ENCODE measurements around the gene NTM. TPM values are rescaled to one million over a fixed set of nuclear protein-coding genes. Genes with fewer than 3 reads are reported as not detected.
"Not testable (repeated sequence)": the region's sequence is repeated elsewhere in the genome, so short reads cannot be mapped to it uniquely, and the experiment has no call there.

The NTM gene
- total RNA-seq, 1 donor from 2014 or later, result not detected

- no peak for DNase-seq (ENCODE audit: low spot score)
- Mint-ChIP-seq H3K36me3 (ENCODE audit: low read depth) (no peaks in the 10 kb centered on the region), H3K27me3 (ENCODE audit: insufficient read depth) (no peaks in the 10 kb centered on the region), H3K27ac (no peak overlapping the region), H3K9me3 (no peaks in the 10 kb centered on the region), H3K4me3 (no peak overlapping the region), H3K4me1 (ENCODE audit: low read depth) (no peaks in the 10 kb centered on the region)
- intact Hi-C loops (cut with micrococcal nuclease), result no loop called here
These were observed 41.6 kb downstream of the NTM start for GRCh38 chr11:131412061-131412460.

GRCh38 chr11:131413217-131413616, 42.8 kb downstream of the NTM start:
- Mint-ChIP-seq H3K27ac (no peak overlapping the region), H3K4me3 (no peak overlapping the region), H3K4me1 (ENCODE audit: low read depth) (no peaks in the 10 kb centered on the region), H3K27me3 (ENCODE audit: insufficient read depth) (no peaks in the 10 kb centered on the region), H3K36me3 (ENCODE audit: low read depth) (no peaks in the 10 kb centered on the region), H3K9me3 (no peaks in the 10 kb centered on the region)
- no peak for DNase-seq (ENCODE audit: low spot score)
- intact Hi-C loops (cut with micrococcal nuclease), result no loop called here

- Mint-ChIP-seq H3K4me1 (ENCODE audit: low read depth) (no peaks in the 10 kb centered on the region), H3K27me3 (ENCODE audit: insufficient read depth) (no peaks in the 10 kb centered on the region), H3K9me3 (no peaks in the 10 kb centered on the region), H3K4me3 (no peak overlapping the region), H3K36me3 (ENCODE audit: low read depth) (no peaks in the 10 kb centered on the region), H3K27ac (no peak overlapping the region)
- intact Hi-C loops (cut with micrococcal nuclease), result no loop called here
- DNase-seq (ENCODE audit: low spot score), result no peak
These were observed 47.8 kb downstream of the NTM start for GRCh38 chr11:131418189-131418588.

- Mint-ChIP-seq H3K27ac (no peak overlapping the region), H3K4me3 (no peak overlapping the region), H3K4me1 (ENCODE audit: low read depth) (no peaks in the 10 kb centered on the region), H3K9me3 (no peaks in the 10 kb centered on the region), H3K27me3 (ENCODE audit: insufficient read depth) (no peaks in the 10 kb centered on the region), H3K36me3 (ENCODE audit: low read depth) (no peaks in the 10 kb centered on the region)
- DNase-seq (ENCODE audit: low spot score), result no peak
- intact Hi-C loops (cut with micrococcal nuclease), result no loop called here
These were observed 50.8 kb downstream of the NTM start for GRCh38 chr11:131421066-131421855.

GRCh38 chr11:131422029-131422428, 51.6 kb downstream of the NTM start:
- Mint-ChIP-seq H3K27me3 (ENCODE audit: insufficient read depth) (no peaks in the 10 kb centered on the region), H3K9me3 (no peaks in the 10 kb centered on the region), H3K36me3 (ENCODE audit: low read depth) (no peaks in the 10 kb centered on the region), H3K4me3 (no peak overlapping the region), H3K4me1 (ENCODE audit: low read depth) (no peaks in the 10 kb centered on the region), H3K27ac (no peak overlapping the region)
- no peak for DNase-seq (ENCODE audit: low spot score)
- intact Hi-C loops (cut with micrococcal nuclease), result no loop called here

- Mint-ChIP-seq H3K4me3 (no peak overlapping the region), H3K36me3 (ENCODE audit: low read depth) (no peaks in the 10 kb centered on the region), H3K27ac (no peak overlapping the region), H3K27me3 (ENCODE audit: insufficient read depth) (no peaks in the 10 kb centered on the region), H3K4me1 (ENCODE audit: low read depth) (no peaks in the 10 kb centered on the region), H3K9me3 (no peaks in the 10 kb centered on the region)
- intact Hi-C loops (cut with micrococcal nuclease), result no loop called here
- no peak for DNase-seq (ENCODE audit: low spot score)
These were observed 52.1 kb downstream of the NTM start for GRCh38 chr11:131422496-131422895.

GRCh38 chr11:131423688-131424087, 53.3 kb downstream of the NTM start:
- no peaks in the 10 kb centered on the region for H3K9me3 Mint-ChIP-seq
- no peaks in the 10 kb centered on the region for H3K27me3 Mint-ChIP-seq (ENCODE audit: insufficient read depth)
- H3K4me1 Mint-ChIP-seq (ENCODE audit: low read depth), result no peaks in the 10 kb centered on the region
- no peak overlapping the region for H3K27ac Mint-ChIP-seq
- H3K4me3 Mint-ChIP-seq, result no peak overlapping the region
- H3K36me3 Mint-ChIP-seq (ENCODE audit: low read depth), result no peaks in the 10 kb centered on the region
- intact Hi-C loops (cut with micrococcal nuclease), result no loop called here
- no peak for DNase-seq (ENCODE audit: low spot score)

- H3K27ac Mint-ChIP-seq; H3K27me3 Mint-ChIP-seq (ENCODE audit: insufficient read depth); DNase-seq (ENCODE audit: low spot score); H3K9me3 Mint-ChIP-seq; intact Hi-C loops (cut with micrococcal nuclease); H3K36me3 Mint-ChIP-seq (ENCODE audit: low read depth); H3K4me3 Mint-ChIP-seq; H3K4me1 Mint-ChIP-seq (ENCODE audit: low read depth): not testable (repeated sequence)
These were observed 54.0 kb downstream of the NTM start for GRCh38 chr11:131424257-131424876.

- H3K27me3 Mint-ChIP-seq (ENCODE audit: insufficient read depth), result no peaks in the 10 kb centered on the region
- no peaks in the 10 kb centered on the region for H3K4me1 Mint-ChIP-seq (ENCODE audit: low read depth)
- H3K9me3 Mint-ChIP-seq, result no peaks in the 10 kb centered on the region
- H3K27ac Mint-ChIP-seq, result no peak overlapping the region
- intact Hi-C loops (cut with micrococcal nuclease), result no loop called here
- no peaks in the 10 kb centered on the region for H3K36me3 Mint-ChIP-seq (ENCODE audit: low read depth)
- no peak for DNase-seq (ENCODE audit: low spot score)
- no peak overlapping the region for H3K4me3 Mint-ChIP-seq
These were observed 54.9 kb downstream of the NTM start for GRCh38 chr11:131425285-131425684.

- no peaks in the 10 kb centered on the region for H3K4me1 Mint-ChIP-seq (ENCODE audit: low read depth)
- no peaks in the 10 kb centered on the region for H3K9me3 Mint-ChIP-seq
- DNase-seq (ENCODE audit: low spot score), result no peak
- no peaks in the 10 kb centered on the region for H3K27me3 Mint-ChIP-seq (ENCODE audit: insufficient read depth)
- no peaks in the 10 kb centered on the region for H3K36me3 Mint-ChIP-seq (ENCODE audit: low read depth)
- H3K27ac Mint-ChIP-seq, result no peak overlapping the region
- intact Hi-C loops (cut with micrococcal nuclease), result no loop called here
- H3K4me3 Mint-ChIP-seq, result no peak overlapping the region
These were observed 58.4 kb downstream of the NTM start for GRCh38 chr11:131428853-131429252.

- H3K4me1 Mint-ChIP-seq (ENCODE audit: low read depth), result no peaks in the 10 kb centered on the region
- no peak for DNase-seq (ENCODE audit: low spot score)
- H3K27ac Mint-ChIP-seq, result no peak overlapping the region
- no peaks in the 10 kb centered on the region for H3K36me3 Mint-ChIP-seq (ENCODE audit: low read depth)
- H3K27me3 Mint-ChIP-seq (ENCODE audit: insufficient read depth), result no peaks in the 10 kb centered on the region
- no peaks in the 10 kb centered on the region for H3K9me3 Mint-ChIP-seq
- H3K4me3 Mint-ChIP-seq, result no peak overlapping the region
- intact Hi-C loops (cut with micrococcal nuclease), result no loop called here
These were observed 60.2 kb downstream of the NTM start for GRCh38 chr11:131430473-131431208.

GRCh38 chr11:131441051-131441810, 70.8 kb downstream of the NTM start:
- no peak overlapping the region for H3K27ac Mint-ChIP-seq
- no peaks in the 10 kb centered on the region for H3K27me3 Mint-ChIP-seq (ENCODE audit: insufficient read depth)
- intact Hi-C loops (cut with micrococcal nuclease), result no loop called here
- DNase-seq (ENCODE audit: low spot score), result no peak
- H3K4me1 Mint-ChIP-seq (ENCODE audit: low read depth), result no peaks in the 10 kb centered on the region
- H3K9me3 Mint-ChIP-seq, result peaks cover 6% of the 10 kb centered on the region
- no peaks in the 10 kb centered on the region for H3K36me3 Mint-ChIP-seq (ENCODE audit: low read depth)
- H3K4me3 Mint-ChIP-seq, result no peak overlapping the region
